Cortex of kidney (tissue), 1 donor: ENCODE data around the gene SUMO2.
"Not testable (repeated sequence)": the region's sequence is repeated elsewhere in the genome, so short reads cannot be mapped to it uniquely, and the experiment has no call there.

Experiments used
- DNase-seq: peaks from one replicate; lab custom pipeline; 2025; lab: John Stamatoyannopoulos, UW

Gene SUMO2

GRCh38 chr17:75144816-75145512 lies 37.8 kb downstream of the SUMO2 start:
- no peak for DNase-seq

GRCh38 chr17:75142236-75142971 lies 40.4 kb downstream of the SUMO2 start:
- DNase-seq: no peak

GRCh38 chr17:75138519-75138918 lies 44.2 kb downstream of the SUMO2 start:
- no peak for DNase-seq

GRCh38 chr17:75137762-75138161 lies 45.0 kb downstream of the SUMO2 start:
- not testable (repeated sequence) for DNase-seq

GRCh38 chr17:75135946-75136345 lies 46.8 kb downstream of the SUMO2 start:
- no peak for DNase-seq

GRCh38 chr17:75135452-75135851 lies 47.3 kb downstream of the SUMO2 start:
- DNase-seq: no peak

GRCh38 chr17:75133607-75134347 lies 49.0 kb downstream of the SUMO2 start:
- not testable (repeated sequence) for DNase-seq

- no peak for DNase-seq
Observed at GRCh38 chr17:75133001-75133400, 49.8 kb downstream of the SUMO2 start.

GRCh38 chr17:75132018-75133000 lies 50.5 kb downstream of the SUMO2 start:
- DNase-seq: not testable (repeated sequence)

- no peak for DNase-seq
Observed at GRCh38 chr17:75131278-75132017, 51.3 kb downstream of the SUMO2 start, which contains the start of gene NT5C. NT5C (minus strand) TSS chr17:75131742; CDS start chr17:75131707, 35 bp downstream.

- no peak for DNase-seq
Observed at GRCh38 chr17:75130632-75131277, 52.0 kb downstream of the SUMO2 start.

GRCh38 chr17:75130059-75130631 lies 52.6 kb downstream of the SUMO2 start:
- no peak for DNase-seq

GRCh38 chr17:75129576-75129975 lies 53.2 kb downstream of the SUMO2 start:
- DNase-seq: no peak

- no peak for DNase-seq
Observed at GRCh38 chr17:75128694-75129505, 53.9 kb downstream of the SUMO2 start.

GRCh38 chr17:75127936-75128335 lies 54.8 kb downstream of the SUMO2 start:
- not testable (repeated sequence) for DNase-seq

- no peak for DNase-seq
Observed at GRCh38 chr17:75126954-75127353, 55.8 kb downstream of the SUMO2 start.

GRCh38 chr17:75125984-75126383 lies 56.8 kb downstream of the SUMO2 start:
- DNase-seq: no peak

GRCh38 chr17:75124819-75125162 lies 58.0 kb downstream of the SUMO2 start:
- no peak for DNase-seq
